GM23338 (cell line): ENCODE measurements around the gene SERINC1.

Experiments used
- CREB1 ChIP-seq: fragments of 250-450 bp; sonication (Bioruptor Pico); IDR thresholded peaks from 2 replicates; pipeline ENCODE4 v1.5.0; 2020; ENCODE audit warnings: low read depth, mild to moderate bottlenecking, moderate library complexity
- EZH2 ChIP-seq: fragments of 200-600 bp; sonication (generic); IDR thresholded peaks from one replicate; pipeline ENCODE4 v1.8.0; 2017; ENCODE audit warnings: antibody characterized with exemption, mild to moderate bottlenecking, low read depth; ENCODE audit not compliant: unreplicated experiment
- POLR2AphosphoS5 ChIP-seq: IDR thresholded peaks from 2 replicates; pipeline ENCODE4 v1.6.1; 2016; ENCODE audit warnings: antibody characterized with exemption, low read depth
- TF ChIP-seq, protein P1 (sequence below): IDR thresholded peaks from one replicate; pipeline ENCODE4 v1.6.1; 2018; ENCODE audit warnings: antibody characterized with exemption; ENCODE audit not compliant: unreplicated experiment
- TF ChIP-seq, protein P2 (sequence below), 2 experiments: fragments of 200-600 bp in 1 of 2; sonication (generic) in 1 of 2; conservative IDR thresholded peaks; 2 replicates each; pipeline versions ENCODE4 v1.5.1 to v1.6.1; 2016 to 2017; ENCODE audit warnings: antibody characterized with exemption in 2 of 2, low read depth in 2 of 2, mild to moderate bottlenecking in 2 of 2, moderate library complexity in 1 of 2

GRCh38 chr6:122404444-122404843 lies 67.2 kb downstream of the SERINC1 start:
- TF ChIP-seq POLR2AphosphoS5, result no peak
- TF ChIP-seq, protein P1, sequence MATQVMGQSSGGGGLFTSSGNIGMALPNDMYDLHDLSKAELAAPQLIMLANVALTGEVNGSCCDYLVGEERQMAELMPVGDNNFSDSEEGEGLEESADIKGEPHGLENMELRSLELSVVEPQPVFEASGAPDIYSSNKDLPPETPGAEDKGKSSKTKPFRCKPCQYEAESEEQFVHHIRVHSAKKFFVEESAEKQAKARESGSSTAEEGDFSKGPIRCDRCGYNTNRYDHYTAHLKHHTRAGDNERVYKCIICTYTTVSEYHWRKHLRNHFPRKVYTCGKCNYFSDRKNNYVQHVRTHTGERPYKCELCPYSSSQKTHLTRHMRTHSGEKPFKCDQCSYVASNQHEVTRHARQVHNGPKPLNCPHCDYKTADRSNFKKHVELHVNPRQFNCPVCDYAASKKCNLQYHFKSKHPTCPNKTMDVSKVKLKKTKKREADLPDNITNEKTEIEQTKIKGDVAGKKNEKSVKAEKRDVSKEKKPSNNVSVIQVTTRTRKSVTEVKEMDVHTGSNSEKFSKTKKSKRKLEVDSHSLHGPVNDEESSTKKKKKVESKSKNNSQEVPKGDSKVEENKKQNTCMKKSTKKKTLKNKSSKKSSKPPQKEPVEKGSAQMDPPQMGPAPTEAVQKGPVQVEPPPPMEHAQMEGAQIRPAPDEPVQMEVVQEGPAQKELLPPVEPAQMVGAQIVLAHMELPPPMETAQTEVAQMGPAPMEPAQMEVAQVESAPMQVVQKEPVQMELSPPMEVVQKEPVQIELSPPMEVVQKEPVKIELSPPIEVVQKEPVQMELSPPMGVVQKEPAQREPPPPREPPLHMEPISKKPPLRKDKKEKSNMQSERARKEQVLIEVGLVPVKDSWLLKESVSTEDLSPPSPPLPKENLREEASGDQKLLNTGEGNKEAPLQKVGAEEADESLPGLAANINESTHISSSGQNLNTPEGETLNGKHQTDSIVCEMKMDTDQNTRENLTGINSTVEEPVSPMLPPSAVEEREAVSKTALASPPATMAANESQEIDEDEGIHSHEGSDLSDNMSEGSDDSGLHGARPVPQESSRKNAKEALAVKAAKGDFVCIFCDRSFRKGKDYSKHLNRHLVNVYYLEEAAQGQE, result no peak
- TF ChIP-seq, protein P2, sequence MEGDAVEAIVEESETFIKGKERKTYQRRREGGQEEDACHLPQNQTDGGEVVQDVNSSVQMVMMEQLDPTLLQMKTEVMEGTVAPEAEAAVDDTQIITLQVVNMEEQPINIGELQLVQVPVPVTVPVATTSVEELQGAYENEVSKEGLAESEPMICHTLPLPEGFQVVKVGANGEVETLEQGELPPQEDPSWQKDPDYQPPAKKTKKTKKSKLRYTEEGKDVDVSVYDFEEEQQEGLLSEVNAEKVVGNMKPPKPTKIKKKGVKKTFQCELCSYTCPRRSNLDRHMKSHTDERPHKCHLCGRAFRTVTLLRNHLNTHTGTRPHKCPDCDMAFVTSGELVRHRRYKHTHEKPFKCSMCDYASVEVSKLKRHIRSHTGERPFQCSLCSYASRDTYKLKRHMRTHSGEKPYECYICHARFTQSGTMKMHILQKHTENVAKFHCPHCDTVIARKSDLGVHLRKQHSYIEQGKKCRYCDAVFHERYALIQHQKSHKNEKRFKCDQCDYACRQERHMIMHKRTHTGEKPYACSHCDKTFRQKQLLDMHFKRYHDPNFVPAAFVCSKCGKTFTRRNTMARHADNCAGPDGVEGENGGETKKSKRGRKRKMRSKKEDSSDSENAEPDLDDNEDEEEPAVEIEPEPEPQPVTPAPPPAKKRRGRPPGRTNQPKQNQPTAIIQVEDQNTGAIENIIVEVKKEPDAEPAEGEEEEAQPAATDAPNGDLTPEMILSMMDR (conservative IDR thresholded peaks at IDR 0.05; ENCODE audit: low read depth in 2 of 2), result no peak
- TF ChIP-seq CREB1, result no peak
- no peak for TF ChIP-seq EZH2
